Natural killer cell treated with Interleukin-12 subunit alpha and Interleukin-12 subunit beta and Interleukin-15 and Interleukin-18, amount 100 ng/mL, for 72 hours (primary cell): ENCODE measurements around the gene IFNL4. TPM values are rescaled to one million over a fixed set of nuclear protein-coding genes. Genes with fewer than 3 reads are reported as not detected.
"Not testable (repeated sequence)": the region's sequence is repeated elsewhere in the genome, so short reads cannot be mapped to it uniquely, and the experiment has no call there.

Experiments used
- ATAC-seq, 2 donors: fragments of 150-1000 bp; cut with Tn5 transposase in 1 of 2; sonication (Bioruptor Pico), chemical (Tn5 transposase) in 1 of 2; 2 replicates each; pipeline ENCODE4 v1.10.0; 2021
- DNase-seq: peaks from one replicate; pipeline ENCODE4 v3.0.0; 2022; ENCODE audit warnings: low spot score
- H3K27ac Mint-ChIP-seq, 2 donors: 1 replicate in 1 of 2; 2 replicates in 1 of 2; pipeline ENCODE4 v1.8.0; 2022; ENCODE audit warnings: mixed read lengths in 2 of 2, mild to moderate bottlenecking in 1 of 2, moderate library complexity in 1 of 2
- H3K27me3 Mint-ChIP-seq, 2 donors: 1 replicate in 1 of 2; 2 replicates in 1 of 2; pipeline ENCODE4 v1.8.0; 2022; ENCODE audit warnings: mixed read lengths in 2 of 2
- H3K36me3 Mint-ChIP-seq: one replicate; pipeline ENCODE4 v1.8.0; 2022; ENCODE audit warnings: mixed read lengths
- H3K4me1 Mint-ChIP-seq, 2 donors: 1 replicate in 1 of 2; 2 replicates in 1 of 2; pipeline ENCODE4 v1.8.0; 2022; ENCODE audit warnings: low read depth in 2 of 2, mixed read lengths in 2 of 2, mild to moderate bottlenecking in 1 of 2
- H3K4me3 Mint-ChIP-seq: one replicate; pipeline ENCODE4 v1.8.0; 2022; ENCODE audit warnings: mixed read lengths
- H3K9me3 Mint-ChIP-seq: 2 replicates; pipeline ENCODE4 v1.8.0; 2022; ENCODE audit warnings: mixed read lengths
- total RNA-seq, 2 donors: library from RNA; stranded (reverse); gene quantifications; one replicate each; pipeline ENCODE4 v1.2.3, GENCODE V29; 2022

The IFNL4 gene
- total RNA-seq, 2 donors from 2014 or later: not detected

DNA sequence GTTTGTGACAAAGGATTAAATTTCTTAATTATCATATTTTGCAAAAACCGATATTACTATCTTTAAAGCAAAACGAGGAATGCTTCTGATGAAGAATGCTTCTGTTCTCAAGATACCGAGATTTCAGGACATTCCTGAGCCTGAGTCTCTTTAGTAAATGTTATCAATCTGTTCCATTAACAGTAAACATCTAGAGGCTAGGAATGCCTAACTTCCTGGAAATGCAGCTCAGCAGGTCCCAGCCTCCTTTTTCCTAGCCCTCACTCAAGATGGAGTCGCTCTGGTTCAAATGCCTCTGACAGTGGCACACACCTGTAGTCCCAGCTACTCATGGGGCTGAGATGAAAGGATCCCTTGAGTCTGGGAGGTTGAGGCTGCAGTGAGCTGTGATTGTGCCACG, 2.4 kb upstream of the IFNL4 start:
- H3K27me3 Mint-ChIP-seq: peaks cover 3 to 8% of the 10 kb centered on the region in 2 donors
- no peaks in the 10 kb centered on the region for H3K9me3 Mint-ChIP-seq
- H3K36me3 Mint-ChIP-seq: no peaks in the 10 kb centered on the region
- no peak for ATAC-seq
- peaks cover 0 to 2% of the 10 kb centered on the region in 2 donors for H3K4me1 Mint-ChIP-seq
- DNase-seq: no peak
- no peak overlapping the region for H3K4me3 Mint-ChIP-seq
- H3K27ac Mint-ChIP-seq: no peak overlapping the region

DNA sequence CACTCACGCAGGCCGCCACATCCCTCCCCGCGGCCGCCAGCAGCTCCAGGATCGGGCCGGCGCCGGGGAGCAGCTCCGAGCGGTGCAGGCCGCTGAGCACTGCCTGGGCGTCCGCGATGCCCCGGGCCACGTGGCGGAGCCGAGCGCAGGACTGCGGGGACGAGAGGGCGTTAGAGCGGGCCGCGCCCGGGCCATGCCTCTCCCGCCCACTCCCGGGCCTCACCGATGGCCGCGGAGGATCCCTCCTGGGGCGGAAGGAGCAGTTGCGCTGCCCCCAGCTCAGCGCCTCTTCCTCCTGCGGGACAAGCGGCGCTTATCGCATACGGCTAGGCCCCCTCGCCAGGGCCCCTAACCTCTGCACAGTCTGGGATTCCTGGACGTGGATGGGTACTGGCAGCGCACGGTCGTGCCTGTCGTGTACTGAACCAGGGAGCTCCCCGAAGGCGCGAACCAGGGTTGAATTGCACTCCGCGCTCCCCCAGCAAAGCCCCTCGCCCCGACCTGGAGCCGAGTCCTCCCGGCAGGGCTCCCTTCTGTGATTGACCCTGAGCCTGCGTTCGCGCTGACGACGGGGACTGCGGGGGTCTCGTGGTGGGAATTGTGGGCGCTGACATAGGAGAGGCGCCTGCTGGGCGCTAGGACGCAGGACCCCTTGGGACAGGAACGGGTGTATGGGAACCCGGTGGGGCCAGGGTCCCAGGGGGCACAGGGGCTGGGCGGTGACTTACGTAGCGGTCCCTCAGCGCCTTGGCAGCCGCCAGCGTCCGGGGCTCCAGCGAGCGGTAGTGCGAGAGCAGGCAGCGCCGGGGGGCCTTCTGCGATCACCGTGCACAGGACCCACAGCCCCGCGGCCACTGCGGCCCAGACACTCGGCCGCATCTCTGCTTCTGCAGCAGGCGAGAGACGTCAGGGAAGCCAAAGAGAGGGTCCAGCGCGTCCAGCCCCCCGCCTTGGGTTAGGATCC, 673 bp downstream of the IFNL4 start:
- H3K4me1 Mint-ChIP-seq: peaks cover 0 to 2% of the 10 kb centered on the region in 2 donors
- H3K27me3 Mint-ChIP-seq: peaks cover 3 to 8% of the 10 kb centered on the region in 2 donors
- H3K27ac Mint-ChIP-seq: no peak overlapping the region
- H3K4me3 Mint-ChIP-seq: no peak overlapping the region
- H3K36me3 Mint-ChIP-seq: no peaks in the 10 kb centered on the region
- no peaks in the 10 kb centered on the region for H3K9me3 Mint-ChIP-seq
- DNase-seq (no peak), ATAC-seq (peak; percentile 57 to 71)

DNA sequence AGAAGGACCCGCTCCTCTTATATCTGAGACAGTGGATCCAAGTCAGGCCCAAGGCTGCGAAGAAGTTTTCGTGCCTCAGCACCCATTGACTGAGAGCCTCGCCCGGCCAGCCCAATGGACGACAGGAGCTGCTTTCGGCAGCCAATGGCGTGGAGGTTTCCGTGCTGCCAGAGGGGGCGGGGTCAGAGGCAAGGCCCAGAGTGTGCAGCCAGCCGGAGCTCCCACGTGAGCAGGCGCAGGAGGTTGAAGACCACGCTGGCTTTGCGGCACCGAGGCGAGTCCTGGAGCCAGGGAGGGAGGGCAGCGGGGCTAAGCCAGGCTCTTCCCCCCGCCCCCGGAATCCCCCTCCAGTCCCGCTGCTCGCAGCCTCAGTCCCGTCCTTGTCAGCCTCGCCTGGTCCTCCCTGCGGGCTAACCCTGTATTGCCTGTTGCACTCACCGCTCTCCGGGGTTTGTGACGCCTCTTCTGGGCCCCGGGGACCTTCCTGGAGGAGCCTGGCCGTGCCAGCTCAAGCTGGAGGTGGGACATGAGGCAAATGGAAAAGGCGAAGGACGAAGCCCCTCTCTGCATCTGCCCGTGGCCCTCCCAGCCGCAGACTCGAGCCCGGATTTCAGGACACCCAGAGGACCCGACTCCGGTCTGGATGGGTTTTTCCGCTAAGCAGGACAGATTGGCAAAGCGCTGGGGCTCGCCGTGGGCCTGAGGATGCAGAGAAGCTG, 1.5 kb downstream of the IFNL4 start:
- peaks cover 3 to 8% of the 10 kb centered on the region in 2 donors for H3K27me3 Mint-ChIP-seq
- peak; percentile 53 to 54 for ATAC-seq
- DNase-seq: no peak
- H3K9me3 Mint-ChIP-seq: no peaks in the 10 kb centered on the region
- no peak overlapping the region for H3K27ac Mint-ChIP-seq
- H3K36me3 Mint-ChIP-seq: no peaks in the 10 kb centered on the region
- H3K4me3 Mint-ChIP-seq: peak overlapping the region; percentile 27
- peaks cover 0 to 2% of the 10 kb centered on the region in 2 donors for H3K4me1 Mint-ChIP-seq

DNA sequence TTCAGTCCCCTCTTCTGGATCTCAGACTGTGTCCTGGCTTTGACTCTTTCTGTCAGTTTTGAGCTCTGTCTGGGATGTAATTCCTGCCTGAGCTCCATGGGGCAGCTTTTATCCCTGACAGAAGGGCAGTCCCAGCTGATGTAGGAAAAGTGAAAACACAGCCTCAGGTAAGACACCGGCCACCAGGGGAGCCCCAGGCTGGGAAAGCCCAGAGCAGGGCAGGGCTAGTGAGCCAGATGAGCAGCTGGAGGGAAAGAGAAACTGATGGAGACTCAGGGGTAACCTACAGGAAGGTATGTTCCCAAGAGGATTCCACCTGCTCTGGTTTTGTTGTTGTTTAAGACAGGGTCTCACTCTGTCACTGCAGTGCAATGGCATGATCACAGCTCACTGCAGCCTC, 3.5 kb downstream of the IFNL4 start:
- not testable (repeated sequence) for DNase-seq

DNA sequence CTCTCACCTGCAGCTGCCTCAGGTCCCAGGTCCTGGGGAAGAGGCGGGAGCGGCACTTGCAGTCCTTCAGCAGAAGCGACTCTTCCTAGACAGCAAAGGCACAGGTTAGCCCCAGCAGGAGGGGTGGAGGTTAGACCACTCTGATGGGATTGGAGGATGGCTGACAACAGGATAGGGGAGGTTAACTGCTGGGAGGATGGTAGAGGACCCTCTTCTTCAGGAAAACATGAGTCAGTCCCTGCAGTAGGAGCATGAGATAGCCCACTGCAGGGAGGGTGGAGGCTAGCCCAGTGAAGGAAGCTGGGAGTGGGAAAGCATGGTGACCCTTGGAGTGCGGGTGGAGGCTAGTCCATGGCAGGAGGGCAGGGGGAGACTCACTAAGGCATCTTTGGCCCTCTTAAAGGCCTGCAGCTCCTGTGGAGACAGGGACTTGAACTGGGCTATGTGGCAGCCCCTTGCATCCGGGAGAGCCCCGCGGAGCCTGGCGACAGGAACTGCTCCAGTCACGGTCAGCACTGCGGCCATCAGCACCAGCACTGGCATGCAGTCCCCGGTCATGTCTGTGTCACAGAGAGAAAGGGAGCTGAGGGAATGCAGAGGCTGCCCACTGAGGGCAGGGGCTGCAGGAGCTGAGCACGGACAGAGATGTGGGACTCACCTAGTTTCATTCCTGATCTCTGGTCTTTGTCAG, 4.1 kb downstream of the IFNL4 start, which contains the start of gene IFNL3:
IFNL3 (minus strand) TSS at position 597 of the 691 bp plus-strand sequence; CDS start at position 558, 39 bp downstream.
- not testable (repeated sequence) for H3K27me3 Mint-ChIP-seq, H3K27ac Mint-ChIP-seq, ATAC-seq, H3K4me3 Mint-ChIP-seq, H3K9me3 Mint-ChIP-seq, H3K4me1 Mint-ChIP-seq, H3K36me3 Mint-ChIP-seq, DNase-seq

More for the DNA sequence above, 3.5 kb downstream of the IFNL4 start:
- not testable (repeated sequence) for H3K27me3 Mint-ChIP-seq, H3K4me3 Mint-ChIP-seq, H3K9me3 Mint-ChIP-seq, H3K27ac Mint-ChIP-seq, H3K4me1 Mint-ChIP-seq, H3K36me3 Mint-ChIP-seq
- ATAC-seq: peak in 1 of 2 donors; percentile 50

DNA sequence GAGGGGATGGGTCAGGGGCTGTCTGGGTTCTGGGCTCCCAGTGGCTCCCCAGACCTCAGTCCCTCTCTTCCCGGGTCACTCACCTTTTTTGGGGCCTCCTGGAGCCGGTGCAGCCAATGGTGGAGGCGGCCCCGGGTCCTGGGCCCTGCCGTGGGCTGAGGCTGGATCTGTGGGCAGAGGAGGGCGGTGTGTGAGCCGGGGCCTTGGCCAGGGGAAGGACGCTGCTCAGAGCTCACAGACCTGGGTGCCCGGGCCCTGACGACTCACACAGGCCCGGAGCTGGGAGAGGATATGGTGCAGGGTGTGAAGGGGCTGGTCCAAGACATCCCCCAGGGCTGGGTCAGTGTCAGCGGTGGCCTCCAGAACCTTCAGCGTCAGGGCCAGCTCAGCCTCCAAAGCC, 4.9 kb downstream of the IFNL4 start:
- not testable (repeated sequence) for H3K9me3 Mint-ChIP-seq, H3K4me3 Mint-ChIP-seq, DNase-seq, ATAC-seq, H3K4me1 Mint-ChIP-seq, H3K36me3 Mint-ChIP-seq, H3K27me3 Mint-ChIP-seq, H3K27ac Mint-ChIP-seq

DNA sequence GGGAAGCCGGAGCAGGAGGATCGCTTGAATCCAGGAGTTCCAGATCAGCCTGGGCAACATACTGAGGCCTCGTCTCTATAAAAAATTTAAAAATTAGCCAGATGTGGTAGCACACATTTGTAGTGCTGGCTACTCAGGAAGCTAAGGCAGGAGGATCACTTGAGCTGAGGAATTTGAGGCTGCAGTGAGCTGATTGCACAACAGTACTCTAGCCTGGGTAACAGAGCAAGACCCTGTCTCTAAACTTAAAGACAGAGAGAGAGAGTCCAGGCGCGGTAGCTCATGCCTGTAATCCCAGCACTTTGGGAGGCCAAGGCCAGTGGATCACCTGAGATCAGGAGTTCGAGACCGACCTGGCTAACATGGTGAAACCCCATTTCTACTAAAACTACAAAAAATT, 8.2 kb downstream of the IFNL4 start:
- ATAC-seq (no peak), DNase-seq (no peak)
- H3K36me3 Mint-ChIP-seq: no peaks in the 10 kb centered on the region
- H3K4me1 Mint-ChIP-seq: peaks cover 0 to 17% of the 10 kb centered on the region in 2 donors
- H3K27me3 Mint-ChIP-seq: no peaks in the 10 kb centered on the region
- H3K27ac Mint-ChIP-seq: no peak overlapping the region
- no peaks in the 10 kb centered on the region for H3K9me3 Mint-ChIP-seq
- no peak overlapping the region for H3K4me3 Mint-ChIP-seq

DNA sequence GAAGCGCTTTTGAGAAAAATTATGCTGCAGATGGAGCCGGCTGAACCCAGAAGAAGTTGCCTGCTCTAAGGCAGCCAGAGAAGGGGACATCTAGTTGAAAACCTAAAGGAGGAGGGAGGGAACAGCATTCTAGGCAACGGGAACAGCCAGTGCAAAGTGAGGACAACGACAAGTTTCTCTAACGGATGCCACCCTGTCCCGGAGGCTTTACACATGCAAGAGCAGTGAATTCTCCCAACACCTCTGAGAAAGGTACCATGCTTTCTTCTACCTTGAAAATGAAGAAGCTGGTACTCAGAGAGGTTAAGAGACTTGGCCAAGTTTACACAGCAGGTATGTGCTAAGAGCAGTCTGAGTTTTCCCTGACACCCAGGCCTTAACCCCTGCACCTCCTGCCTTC, 9.7 kb downstream of the IFNL4 start:
- no peaks in the 10 kb centered on the region for H3K27me3 Mint-ChIP-seq
- H3K36me3 Mint-ChIP-seq: no peaks in the 10 kb centered on the region
- no peak overlapping the region for H3K4me3 Mint-ChIP-seq
- no peaks in the 10 kb centered on the region for H3K9me3 Mint-ChIP-seq
- H3K4me1 Mint-ChIP-seq: peaks cover 0 to 17% of the 10 kb centered on the region in 2 donors
- no peak for DNase-seq
- H3K27ac Mint-ChIP-seq: no peak overlapping the region
- no peak for ATAC-seq

DNA sequence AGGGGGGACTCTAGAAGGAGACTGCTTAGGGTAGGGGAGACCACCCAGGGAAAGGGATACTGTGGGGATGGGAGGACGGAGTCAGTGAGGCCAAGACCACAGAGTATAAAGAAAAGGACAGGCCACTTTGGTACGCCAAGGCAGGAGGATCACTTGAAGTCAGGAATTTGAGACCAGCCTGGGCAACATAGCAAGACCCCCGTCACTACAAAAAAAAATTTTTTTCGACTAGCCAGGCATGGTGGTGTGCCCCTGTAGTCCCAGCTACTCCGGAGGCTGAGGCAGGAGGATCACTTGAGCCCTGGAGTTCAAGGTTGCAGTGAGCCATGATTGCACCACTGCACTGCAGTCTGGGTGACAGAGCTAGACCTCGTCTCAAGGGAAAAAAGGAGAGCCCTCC, 10.4 kb downstream of the IFNL4 start:
- H3K27me3 Mint-ChIP-seq: no peaks in the 10 kb centered on the region
- no peak overlapping the region for H3K27ac Mint-ChIP-seq
- DNase-seq (no peak), ATAC-seq (no peak)
- no peaks in the 10 kb centered on the region for H3K9me3 Mint-ChIP-seq
- H3K4me1 Mint-ChIP-seq: peaks cover 0 to 17% of the 10 kb centered on the region in 2 donors
- H3K36me3 Mint-ChIP-seq: no peaks in the 10 kb centered on the region
- H3K4me3 Mint-ChIP-seq: no peak overlapping the region

DNA sequence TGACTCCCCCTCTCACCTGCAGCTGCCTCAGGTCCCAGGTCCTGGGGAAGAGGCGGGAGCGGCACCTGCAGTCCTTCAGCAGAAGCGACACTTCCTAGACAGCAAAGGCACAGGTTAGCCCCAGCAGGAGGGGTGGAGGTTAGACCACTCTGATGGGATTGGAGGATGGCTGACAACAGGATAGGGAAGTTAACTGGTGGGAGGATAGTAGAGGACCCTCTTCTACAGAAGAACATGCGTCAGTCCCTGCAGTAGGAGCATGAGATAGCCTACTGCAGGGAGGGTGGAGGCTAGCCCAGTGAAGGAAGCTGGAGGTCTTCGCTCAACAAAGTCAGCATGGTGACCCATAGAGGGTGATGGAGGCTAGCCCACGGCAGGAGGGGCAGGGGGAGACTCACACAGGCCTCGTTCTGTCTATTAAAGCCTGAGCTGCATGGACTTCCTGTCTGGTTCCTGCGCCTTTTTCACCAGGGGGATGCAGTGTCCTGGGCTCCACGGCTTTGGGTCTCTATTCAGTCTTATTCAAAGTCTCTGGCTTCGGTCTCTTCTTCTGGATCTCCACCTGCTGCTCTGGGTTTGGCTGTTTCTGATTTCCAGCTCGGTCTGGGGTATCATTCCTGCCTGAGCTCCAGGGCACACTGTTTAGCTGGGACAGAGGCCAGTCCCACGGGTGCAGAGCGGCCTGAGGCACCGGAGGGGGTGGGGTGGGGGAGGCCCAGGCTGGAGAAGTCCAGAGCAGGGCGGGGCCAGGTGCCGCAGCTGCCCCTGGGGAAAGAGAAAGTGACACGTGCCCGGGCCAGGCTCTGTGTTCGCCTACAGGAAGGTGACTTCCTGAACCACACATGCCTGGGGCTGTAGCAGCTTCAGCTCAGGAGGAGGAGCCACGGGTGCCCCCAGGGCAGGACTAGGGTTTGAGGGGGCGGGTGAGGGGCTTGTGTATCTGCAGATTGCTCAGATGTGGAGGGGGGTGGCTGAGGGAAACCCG, 11.2 kb downstream of the IFNL4 start:
- peak; percentile 56 to 69 for ATAC-seq
- peaks cover 0 to 17% of the 10 kb centered on the region in 2 donors for H3K4me1 Mint-ChIP-seq
- no peak overlapping the region for H3K27ac Mint-ChIP-seq
- H3K9me3 Mint-ChIP-seq: no peaks in the 10 kb centered on the region
- H3K27me3 Mint-ChIP-seq: no peaks in the 10 kb centered on the region
- no peak for DNase-seq
- no peak overlapping the region for H3K4me3 Mint-ChIP-seq
- H3K36me3 Mint-ChIP-seq: no peaks in the 10 kb centered on the region

DNA sequence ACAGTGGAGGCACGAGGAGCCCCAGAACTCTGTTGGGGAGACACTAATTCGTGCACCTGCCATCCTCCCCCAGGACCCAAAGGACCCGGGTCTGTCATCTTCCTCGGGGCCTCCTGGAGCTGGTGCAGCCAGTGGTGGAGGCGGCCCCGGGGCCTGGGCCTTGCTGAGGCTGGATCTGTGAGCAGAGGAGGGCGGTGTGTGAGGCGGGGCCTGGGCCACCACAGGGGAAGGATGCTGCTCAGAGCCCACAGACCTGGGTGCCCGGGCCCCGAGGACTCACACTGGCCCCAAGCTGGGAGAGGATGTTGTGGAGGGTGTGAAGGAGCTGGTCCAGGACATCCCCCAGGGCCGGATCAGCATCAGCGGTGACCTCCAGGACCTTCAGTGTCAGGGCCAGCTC, 12.1 kb downstream of the IFNL4 start:
- no peaks in the 10 kb centered on the region for H3K36me3 Mint-ChIP-seq
- no peak for DNase-seq
- peak overlapping the region in 1 of 2 donors; percentile 57 for H3K27ac Mint-ChIP-seq
- H3K9me3 Mint-ChIP-seq: no peaks in the 10 kb centered on the region
- peak; percentile 71 to 78 for ATAC-seq
- no peaks in the 10 kb centered on the region for H3K27me3 Mint-ChIP-seq
- peaks cover 0 to 17% of the 10 kb centered on the region in 2 donors for H3K4me1 Mint-ChIP-seq
- H3K4me3 Mint-ChIP-seq: peak overlapping the region; percentile 6

DNA sequence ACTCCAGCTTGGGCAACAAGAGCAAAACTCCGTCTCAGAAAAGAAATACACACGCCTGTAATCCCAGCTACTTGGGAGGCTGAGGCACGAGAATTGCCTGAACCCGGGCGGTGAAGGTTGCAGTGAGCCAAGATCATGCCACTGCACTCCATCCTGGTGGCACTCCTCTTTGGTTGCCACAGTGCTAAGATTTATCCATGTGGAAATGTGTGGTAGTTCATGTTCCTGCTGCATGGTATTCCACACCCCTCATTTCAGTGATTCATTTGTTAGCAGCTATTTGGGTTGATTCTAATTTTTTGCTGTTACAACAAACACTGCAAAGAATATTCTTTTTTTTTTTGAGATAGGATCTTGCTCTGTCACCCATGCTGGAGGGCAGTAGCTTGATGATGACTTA, 15.9 kb downstream of the IFNL4 start:
- no peaks in the 10 kb centered on the region for H3K36me3 Mint-ChIP-seq
- no peaks in the 10 kb centered on the region for H3K27me3 Mint-ChIP-seq
- H3K27ac Mint-ChIP-seq: no peak overlapping the region
- no peaks in the 10 kb centered on the region for H3K9me3 Mint-ChIP-seq
- ATAC-seq: no peak
- peaks cover 0 to 10% of the 10 kb centered on the region in 2 donors for H3K4me1 Mint-ChIP-seq
- DNase-seq: no peak
- H3K4me3 Mint-ChIP-seq: no peak overlapping the region
